PC-3 (cell line): ENCODE measurements around the gene TBC1D25. TPM values are rescaled to one million over a fixed set of nuclear protein-coding genes. Genes with fewer than 3 reads are reported as not detected.

ENCODE experiments used
- ATAC-seq: fragments of 200-7000 bp; cut with Tn5 transposase; 2 replicates; pipeline ENCODE4 v1.9.1; 2020; ENCODE audit warnings: mild to moderate bottlenecking, moderate library complexity
- Bru-seq: library from RNA; stranded (reverse); fragments of 400-500 nt; gene quantifications from one replicate; lab custom pipeline; 2021; lab: Mats Ljungman, UMichigan
- BruChase-seq, 2 experiments: library from RNA; stranded (reverse); fragments of 400-500 nt; gene quantifications; one replicate each; lab custom pipeline; 2021; lab: Mats Ljungman, UMichigan
- BruUV-seq: library from RNA; stranded (reverse); fragments of 400-500 nt; replicated peaks from 2 replicates; lab custom pipeline; 2021; lab: Mats Ljungman, UMichigan
- CTCF ChIA-PET: fragments of 300-600 bp; sonication (Branson Sonifier 250); formaldehyde crosslinking; loops from one replicate; lab custom pipeline; 2022; ENCODE audit warnings: antibody characterized with exemption; lab: Charles Lee
- POLR2A ChIA-PET: fragments of 300-600 bp; sonication (Branson Sonifier 250); formaldehyde crosslinking; loops from one replicate; lab custom pipeline; 2022; ENCODE audit warnings: antibody characterized with exemption; ENCODE audit not compliant: unreplicated experiment; lab: Charles Lee
- DNase-seq: peaks from one replicate; pipeline ENCODE4 v3.0.0-alpha.2; 2015
- H2AFZ ChIP-seq: fragments of 300-600 bp; sonication (generic); 2 replicates; pipeline ENCODE4 v1.6.0; 2016; ENCODE audit warnings: antibody characterized with exemption, low read length
- H3F3A ChIP-seq: fragments of 300-600 bp; sonication (generic); one replicate; pipeline ENCODE4 v1.6.0; 2017; ENCODE audit warnings: antibody characterized with exemption, low read length, control low read depth, mild to moderate bottlenecking; ENCODE audit not compliant: unreplicated experiment
- H3K27ac ChIP-seq: fragments of 300-600 bp; sonication (generic); 2 replicates; pipeline ENCODE4 v1.5.1; 2016; ENCODE audit warnings: mild to moderate bottlenecking, low read length
- H3K27me3 ChIP-seq: fragments of 300-600 bp; sonication (generic); 2 replicates; pipeline ENCODE4 v1.6.1; 2016; ENCODE audit warnings: low read length, mixed read lengths
- H3K36me3 ChIP-seq: fragments of 300-600 bp; sonication (generic); 2 replicates; pipeline ENCODE4 v1.6.1; 2016; ENCODE audit warnings: low read depth, mixed run types, low read length, mixed read lengths
- H3K4me1 ChIP-seq: fragments of 300-600 bp; sonication (generic); 2 replicates; pipeline ENCODE4 v1.5.1; 2016; ENCODE audit warnings: low read length; ENCODE audit not compliant: insufficient read depth
- H3K4me2 ChIP-seq: fragments of 300-600 bp; sonication (generic); 2 replicates; pipeline ENCODE4 v1.6.0; 2016; ENCODE audit warnings: low read length
- H3K4me3 ChIP-seq: fragments of 300-600 bp; sonication (generic); 2 replicates; pipeline ENCODE4 v1.5.1; 2016; ENCODE audit warnings: mild to moderate bottlenecking, low read length, mixed read lengths
- H3K79me2 ChIP-seq: fragments of 300-600 bp; sonication (generic); 2 replicates; pipeline ENCODE4 v1.6.1; 2017; ENCODE audit warnings: low read length, mixed read lengths
- H3K9ac ChIP-seq: fragments of 300-600 bp; sonication (generic); 2 replicates; pipeline ENCODE4 v1.6.0; 2016; ENCODE audit warnings: mild to moderate bottlenecking, low read length
- H3K9me2 ChIP-seq: fragments of 300-600 bp; sonication (generic); replicated peaks from 2 replicates; pipeline ENCODE4 v1.6.1; 2016; ENCODE audit warnings: mixed run types, low read length, mixed read lengths
- H3K9me3 ChIP-seq: fragments of 300-600 bp; sonication (generic); 2 replicates; pipeline ENCODE4 v1.6.1; 2016; ENCODE audit warnings: low read length, mixed read lengths
- H4K20me1 ChIP-seq: fragments of 300-600 bp; sonication (generic); 2 replicates; pipeline ENCODE4 v1.6.1; 2016; ENCODE audit warnings: low read length, mixed read lengths
- CTCF ChIP-seq: fragments of 300-600 bp; sonication (generic); conservative IDR thresholded peaks from 2 replicates; pipeline ENCODE4 v1.5.1; 2017; ENCODE audit warnings: antibody characterized with exemption, low read depth, mild to moderate bottlenecking, low read length
- EZH2 ChIP-seq: fragments of 300-600 bp; sonication (generic); IDR thresholded peaks from one replicate; pipeline ENCODE4 v1.6.1; 2017; ENCODE audit warnings: antibody characterized with exemption, mild to moderate bottlenecking, low read length; ENCODE audit not compliant: unreplicated experiment
- EZH2phosphoT487 ChIP-seq: fragments of 300-600 bp; sonication (generic); IDR thresholded peaks from 2 replicates; pipeline ENCODE4 v1.6.1; 2018; ENCODE audit warnings: mild to moderate bottlenecking, antibody characterized with exemption, low read length, borderline replicate concordance
- intact Hi-C: fragments of 100-400 bp; cut with micrococcal nuclease; formaldehyde crosslinking; loops from 2 replicates; pipeline ENCODE4 v1.9.0; 2023
- long read RNA-seq: library from polyadenylated mRNA; unstranded; transcript quantifications from one replicate; pipeline ENCODE4 v2.0.0, GENCODE V29; 2021; ENCODE audit not compliant: unreplicated experiment
- total RNA-seq: library from RNA; depleted of rRNA; stranded (reverse); fragments of >200 nt; gene quantifications from 2 replicates; pipeline ENCODE4 v1.2.3, GENCODE V29; 2014; rRNA removed

TBC1D25 gene
- 11.3 and 24.2 TPM in 2 replicates for total RNA-seq
- percentile 66 among the genes with signal in this experiment for Bru-seq, nascent RNA
- percentile 82 among the genes with signal in this experiment for BruChase-seq, experiment 1, labeled RNA remaining after a 6-hour chase
- percentile 74 among the genes with signal in this experiment for BruChase-seq, experiment 2, labeled RNA remaining after a 2-hour chase
- long read RNA-seq, full-length matches to known transcripts: 20 of 38 reads
- long read RNA-seq, partial matches to known transcripts: 3 of 38 reads
- long read RNA-seq, other reads (novel, unspliced or antisense): 15 of 38 reads

- ChIA-PET CTCF (interaction anchor here (0.7 kb wide), 2 partner anchors 19 to 64 kb away, joined by 3 to 7 read pairs; partner anchors contain the start of gene FTSJ1), POLR2A (interaction anchor here (0.6 kb wide), 1 partner anchor 11 kb away, joined by 3 read pairs; no protein-coding TSS in a partner anchor)
- Histone ChIP-seq H3K27ac (peak within 1 kb of the TSS; percentile 68), H3K36me3 (no peaks in the 10 kb centered on the region; the same call in 1 of the 2 replicates), H3K9me2 (no peaks in the 10 kb centered on the region), H3K4me1 (peaks cover 9% of the 10 kb centered on the region), H3K79me2 (peaks cover 21% of the 10 kb centered on the region), H2AFZ (peak within 1 kb of the TSS; percentile 96), H3K4me3 (peak within 1 kb of the TSS; percentile 84), H4K20me1 (no peaks in the 10 kb centered on the region), H3K9me3 (no peaks in the 10 kb centered on the region), H3K9ac (peak within 1 kb of the TSS; percentile 88), H3K4me2 (peak within 1 kb of the TSS; percentile 77), H3F3A (no peaks in the 10 kb centered on the region), H3K27me3 (no peaks in the 10 kb centered on the region)
- TF ChIP-seq EZH2phosphoT487: no peak
- TF ChIP-seq CTCF: peak; percentile 58
- DNase-seq (peak; percentile 95), ATAC-seq (peak; percentile 86)
- BruUV-seq: no TSS peak
- intact Hi-C loops: no loop called here
Observed at GRCh38 chrX:48539345-48540027, at the start of gene TBC1D25. TBC1D25 (plus strand) TSS chrX:48539714; CDS start chrX:48539798, 84 bp downstream.

- Histone ChIP-seq H3K9me3 (no peaks in the 10 kb centered on the region), H3K4me3 (no peak overlapping the region), H3K9me2 (no peaks in the 10 kb centered on the region), H3K36me3 (peaks cover 17% of the 10 kb centered on the region), H3K79me2 (no peaks in the 10 kb centered on the region), H3K27me3 (no peaks in the 10 kb centered on the region), H3K4me1 (peaks cover 55% of the 10 kb centered on the region), H4K20me1 (no peaks in the 10 kb centered on the region), H2AFZ (no peak overlapping the region), H3K9ac (peak overlapping the region; percentile 57), H3F3A (no peaks in the 10 kb centered on the region), H3K27ac (peak overlapping the region; percentile 98), H3K4me2 (0 out of 2 replicates have a peak overlapping the region, but pooled peaks have one; percentile 32)
- no peak for ATAC-seq
- DNase-seq: no peak
- POLR2A ChIA-PET: no interaction called here
- BruUV-seq: no TSS peak
- CTCF ChIA-PET: no interaction called here
- intact Hi-C loops: loop anchor here (2.0 kb wide), 1 partner anchor 15 kb away; no protein-coding TSS in a partner anchor
- TF ChIP-seq EZH2phosphoT487 (no peak), EZH2 (no peak), CTCF (no peak)
Observed at GRCh38 chrX:48489892-48490291, 49.6 kb upstream of the TBC1D25 start.
